Esophagus muscularis mucosa (tissue), 4 donors: ENCODE measurements around the gene CDHR3.

ENCODE experiments used
- CTCF ChIP-seq, 3 experiments: fragments of 200-600 bp in 2 of 3; fragments of 450-650 bp in 1 of 3; sonication (generic) in 2 of 3; IDR thresholded peaks; one replicate each; pipeline ENCODE4 v1.5.1; 2017 to 2019; ENCODE audit warnings: antibody characterized with exemption in 3 of 3, mild to moderate bottlenecking in 2 of 3, moderate library complexity in 1 of 3
- EP300 ChIP-seq: sonication (generic); formaldehyde crosslinking; IDR thresholded peaks from one replicate; pipeline ENCODE4 v1.6.1; 2017; ENCODE audit warnings: antibody characterized with exemption
- POLR2A ChIP-seq: fragments of 450-650 bp; IDR thresholded peaks from one replicate; pipeline ENCODE4 v1.6.1; 2017; ENCODE audit warnings: antibody characterized with exemption, moderate library complexity, mild to moderate bottlenecking, low read depth
- POLR2AphosphoS5 ChIP-seq, 2 donors: sonication (generic); formaldehyde crosslinking; IDR thresholded peaks; one replicate each; pipeline ENCODE4 v1.6.1; 2017; ENCODE audit warnings: antibody characterized with exemption in 2 of 2

- no peak for TF ChIP-seq CTCF (IDR thresholded peaks at IDR 0.05)
- no peak for TF ChIP-seq POLR2A
- no peak for TF ChIP-seq EP300
- no peak for TF ChIP-seq POLR2AphosphoS5 (IDR thresholded peaks at IDR 0.05)
Observed at GRCh38 chr7:105987046-105987445, 24.0 kb downstream of the CDHR3 start.
